Epithelial cell of prostate (primary cell): ENCODE data around the gene STS.
"Not testable (repeated sequence)": the region's sequence is repeated elsewhere in the genome, so short reads cannot be mapped to it uniquely, and the experiment has no call there.

Source experiments
- DNase-seq: peaks from one replicate; pipeline ENCODE4 v3.0.0-alpha.2; 2011; ENCODE audit warnings: low read depth, low spot score
- H3K27ac ChIP-seq: fragments of 450-650 bp; 2 replicates; pipeline ENCODE4 v1.5.1; 2017; ENCODE audit warnings: mild to moderate bottlenecking

STS gene

DNA sequence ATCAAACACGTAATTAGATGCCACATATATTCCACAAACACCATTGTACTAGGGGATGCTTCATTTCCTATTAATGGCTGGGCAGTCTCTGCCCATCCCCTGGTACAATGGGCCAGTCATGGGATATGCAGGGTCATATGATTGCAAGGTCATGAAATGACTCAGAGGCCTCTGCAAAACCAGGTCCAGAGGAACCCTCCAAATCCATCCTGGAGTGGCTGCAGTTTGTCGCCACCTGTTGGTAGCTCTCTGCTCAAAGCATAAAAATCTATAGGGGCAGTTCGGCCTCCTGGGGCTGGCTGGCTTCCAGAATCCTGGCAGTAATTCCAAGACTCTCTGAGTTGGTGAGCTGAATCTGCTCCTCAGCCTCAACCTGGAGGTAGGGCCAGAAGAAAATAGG, 23.4 kb downstream of the STS start:
- DNase-seq = no peak

DNA sequence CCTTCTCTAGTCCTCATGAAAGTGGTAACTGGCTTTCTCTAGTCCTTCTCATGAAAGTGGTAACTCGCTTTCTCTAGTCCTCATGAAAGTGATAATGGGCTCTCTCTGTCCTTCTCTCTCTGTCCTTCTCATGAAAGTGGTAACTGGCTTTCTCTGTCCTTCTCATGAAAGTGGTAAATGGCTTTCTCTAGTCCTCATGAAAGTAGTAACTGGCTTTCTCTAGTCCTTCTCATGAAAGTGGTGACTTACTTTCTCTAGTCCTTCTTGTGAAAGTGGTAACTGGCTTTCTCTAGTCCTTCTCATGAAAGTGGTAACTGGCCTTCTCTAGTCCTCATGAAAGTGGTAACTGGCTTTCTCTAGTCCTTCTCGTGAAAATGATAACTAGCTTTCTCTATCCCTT, 31.3 kb downstream of the STS start:
- not testable (repeated sequence) for DNase-seq, H3K27ac ChIP-seq

More for the DNA sequence above, 23.4 kb downstream of the STS start:
- H3K27ac ChIP-seq = no peak overlapping the region

DNA sequence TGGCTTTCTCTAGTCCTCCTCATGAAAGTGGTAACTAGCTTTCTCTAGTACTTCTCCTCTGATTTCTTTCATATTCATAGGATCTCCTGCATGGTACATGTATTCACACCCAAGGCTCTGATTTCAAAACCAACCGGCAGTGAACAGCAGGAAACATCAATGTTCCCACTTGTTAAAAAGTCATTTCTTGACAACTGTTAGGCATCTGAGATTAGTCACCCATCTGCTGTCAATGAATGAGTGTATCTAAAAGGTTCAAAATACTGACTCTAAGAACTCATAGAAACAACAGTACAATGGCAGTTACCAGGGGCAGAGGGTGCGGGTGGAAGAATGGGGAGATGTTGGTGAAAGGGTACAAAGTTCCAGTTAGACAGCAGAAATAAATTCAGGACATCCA, 31.9 kb downstream of the STS start:
- DNase-seq = no peak
- no peak overlapping the region for H3K27ac ChIP-seq

DNA sequence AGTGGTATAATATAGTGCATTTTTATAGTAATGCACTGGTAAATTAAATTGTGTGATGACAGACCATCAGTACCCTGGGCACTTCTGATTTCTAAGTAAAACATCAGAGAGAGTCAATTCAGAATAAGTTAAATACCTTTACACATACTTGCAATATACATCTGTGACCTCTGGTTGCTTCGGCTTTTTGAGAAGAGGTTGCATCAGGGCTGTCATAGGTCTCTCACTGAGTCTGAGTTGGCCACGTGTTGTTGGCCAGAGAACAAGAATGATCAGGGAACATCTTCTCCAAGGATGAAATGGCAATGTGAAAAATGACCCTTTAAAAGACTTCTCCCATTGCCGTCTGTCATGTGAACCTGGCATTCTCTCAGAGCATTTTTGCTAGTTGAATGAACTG, 37.3 kb downstream of the STS start:
- no peak for DNase-seq
- H3K27ac ChIP-seq = no peak overlapping the region

DNA sequence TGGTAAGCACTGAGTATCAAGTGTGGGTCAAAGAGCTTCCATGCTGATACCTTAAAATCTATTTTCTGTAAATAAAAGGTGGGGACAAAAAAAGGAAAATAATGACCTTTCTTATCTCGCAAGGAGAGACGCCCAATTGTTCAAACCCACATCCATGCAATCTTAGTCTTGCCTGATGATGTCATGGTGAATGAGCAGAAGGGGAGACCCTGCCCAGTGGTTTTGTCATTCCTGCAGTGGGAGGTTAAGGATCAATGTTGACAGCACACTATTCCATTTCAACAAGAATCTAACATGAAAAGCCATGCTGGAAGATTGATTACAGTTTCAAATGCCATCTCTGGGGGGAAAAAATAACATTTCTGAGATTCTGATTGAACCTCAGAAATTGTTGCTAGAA, 41.2 kb downstream of the STS start:
- DNase-seq = no peak

DNA sequence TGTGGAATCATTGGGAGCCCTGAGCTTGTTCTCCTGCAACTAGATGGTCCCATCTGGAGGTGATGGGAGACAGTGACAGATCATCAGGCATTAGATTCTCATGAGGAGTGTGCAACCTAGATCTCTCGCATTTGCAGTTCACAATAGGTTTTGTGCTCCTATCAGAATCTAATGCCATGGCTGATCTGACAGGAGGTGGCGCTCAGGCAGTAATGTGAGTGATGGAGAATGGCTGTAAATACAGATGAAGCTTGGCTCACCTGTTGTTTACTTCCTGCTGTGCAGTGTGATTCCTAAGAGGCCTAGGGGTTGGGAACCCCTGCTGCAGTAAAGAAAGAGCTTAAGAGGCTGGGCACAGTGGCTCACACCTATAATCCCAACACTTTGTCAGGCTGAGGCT, 42.6 kb downstream of the STS start:
- H3K27ac ChIP-seq = no peak overlapping the region
- DNase-seq = no peak

More for the DNA sequence above, 41.2 kb downstream of the STS start:
- no peak overlapping the region for H3K27ac ChIP-seq

DNA sequence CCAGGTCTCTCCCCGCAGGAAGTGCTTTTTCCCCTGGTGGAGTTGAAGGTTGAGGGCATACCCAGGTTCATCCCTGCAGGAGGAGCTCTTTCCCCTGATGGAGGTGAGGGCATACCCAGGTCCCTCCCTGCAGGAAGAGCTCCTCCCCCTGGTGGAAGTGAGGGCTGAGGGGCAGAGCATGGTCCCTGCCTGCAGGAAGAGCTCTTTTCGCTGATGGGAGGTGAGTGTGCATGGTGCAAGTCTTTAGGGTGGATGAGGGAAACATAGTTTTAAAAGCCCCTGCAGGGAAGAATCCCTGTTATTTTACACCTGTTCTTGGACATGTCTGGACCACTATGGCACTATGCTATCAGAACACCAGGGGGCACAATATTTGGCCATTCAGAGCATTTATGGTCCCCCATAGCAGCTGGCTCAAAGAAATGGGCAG, 44.2 kb downstream of the STS start:
- no peak for DNase-seq
- no peak overlapping the region for H3K27ac ChIP-seq

DNA sequence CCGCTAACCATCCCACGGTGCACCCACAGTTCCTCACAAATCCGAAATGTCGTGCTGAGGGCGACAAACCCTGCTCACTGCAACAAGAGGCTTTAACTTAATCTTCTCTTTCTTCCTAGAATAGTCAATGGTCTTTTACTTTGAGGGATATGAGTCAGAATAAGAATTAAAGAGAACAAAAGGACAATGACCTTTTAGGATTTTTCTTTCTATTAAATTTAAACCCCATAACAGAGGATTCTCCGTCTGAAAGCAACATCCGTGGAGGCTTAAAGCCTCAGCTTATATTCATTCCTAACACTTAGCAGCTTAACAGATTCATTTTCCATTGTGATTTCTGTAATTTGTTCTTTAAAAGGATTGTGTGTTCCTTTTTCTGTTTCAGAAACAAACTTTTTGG, 45.4 kb downstream of the STS start:
- DNase-seq = no peak
- no peak overlapping the region for H3K27ac ChIP-seq

DNA sequence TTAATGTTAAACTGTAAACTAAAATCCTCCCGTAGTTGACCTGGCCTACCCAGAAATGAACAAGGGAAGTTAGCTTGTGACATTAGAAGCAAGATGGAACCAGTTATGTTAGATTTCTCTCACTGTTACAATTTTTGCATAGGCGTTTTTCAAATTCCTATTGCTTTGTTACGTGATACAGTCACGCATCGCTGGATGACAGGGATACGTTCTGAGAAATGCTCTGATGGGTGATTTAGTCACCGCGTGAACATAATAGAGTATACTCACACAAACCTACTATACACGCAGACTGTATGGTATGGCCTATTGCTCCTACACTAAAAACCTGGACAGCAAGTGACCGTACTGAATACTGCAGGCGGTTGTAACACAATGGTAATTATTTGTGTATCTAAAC, 47.1 kb downstream of the STS start:
- no peak for DNase-seq
- H3K27ac ChIP-seq = no peak overlapping the region
